Chondrocyte (in vitro differentiated cells): ENCODE measurements around the gene BLM. TPM values are rescaled to one million over a fixed set of nuclear protein-coding genes. Genes with fewer than 3 reads are reported as not detected.

Experiments used
- DNase-seq: peaks from one replicate; pipeline ENCODE4 v3.0.0; 2021; ENCODE audit warnings: mixed read lengths, low spot score
- H3K27ac Mint-ChIP-seq: one replicate; pipeline ENCODE4 v1.8.0; 2021; ENCODE audit warnings: mild to moderate bottlenecking, moderate library complexity, mixed read lengths; ENCODE audit not compliant: unreplicated experiment
- H3K27me3 Mint-ChIP-seq: 2 replicates; pipeline ENCODE4 v1.8.0; 2021; ENCODE audit warnings: low read depth, mixed read lengths
- H3K36me3 Mint-ChIP-seq: 2 replicates; pipeline ENCODE4 v1.8.0; 2021; ENCODE audit warnings: low read depth, mixed read lengths
- H3K4me1 Mint-ChIP-seq: 2 replicates; pipeline ENCODE4 v1.8.0; 2021; ENCODE audit warnings: low read depth, mild to moderate bottlenecking, mixed read lengths
- H3K4me3 Mint-ChIP-seq: one replicate; pipeline ENCODE4 v1.8.0; 2021; ENCODE audit warnings: mild to moderate bottlenecking, moderate library complexity, mixed read lengths; ENCODE audit not compliant: unreplicated experiment
- H3K9me3 Mint-ChIP-seq: 2 replicates; pipeline ENCODE4 v1.8.0; 2021; ENCODE audit warnings: low read depth, mixed read lengths
- CTCF ChIP-seq: fragments of 200-600 bp; sonication (generic); IDR thresholded peaks from 2 replicates; pipeline ENCODE4 v1.5.0; 2021; ENCODE audit warnings: antibody characterized with exemption, mild to moderate bottlenecking, moderate library complexity
- total RNA-seq: library from RNA; stranded (reverse); gene quantifications from 3 replicates; pipeline ENCODE4 v1.2.1, GENCODE V29; 2021

BLM gene
- total RNA-seq, 1 donor from 2014 or later = 3.5 TPM

DNA sequence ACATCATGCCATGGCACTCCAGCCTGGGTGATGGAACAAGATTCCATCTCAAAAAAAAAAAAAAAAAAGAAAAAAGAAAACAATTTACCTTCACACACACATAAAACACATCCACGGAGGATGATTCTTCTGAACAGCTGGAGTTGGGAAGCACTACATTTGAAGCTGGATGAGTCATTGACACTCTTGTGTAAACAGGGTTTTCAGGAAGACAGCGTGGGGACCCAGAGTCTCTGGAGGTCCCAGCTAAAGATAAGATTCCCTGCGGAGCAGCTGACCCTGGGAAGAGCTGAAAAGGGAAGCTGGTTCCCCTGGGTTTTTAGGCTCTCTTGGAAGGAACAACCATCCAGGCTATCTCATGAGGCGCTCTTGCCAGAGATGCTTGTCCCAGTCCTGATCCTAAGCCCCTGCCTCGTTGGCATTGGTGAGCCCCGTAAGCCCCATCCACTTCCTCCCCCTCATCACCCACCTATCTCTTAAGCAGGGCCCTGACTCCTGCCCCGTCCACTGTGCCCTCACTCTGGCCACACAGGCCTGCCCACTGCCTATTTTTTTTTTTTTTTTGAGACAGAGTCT is 119.2 kb downstream of the BLM start:
- H3K4me3 Mint-ChIP-seq = no peak overlapping the region
- H3K4me1 Mint-ChIP-seq = peaks cover 6% of the 10 kb centered on the region
- no peaks in the 10 kb centered on the region for H3K9me3 Mint-ChIP-seq
- H3K27me3 Mint-ChIP-seq = peaks cover 2% of the 10 kb centered on the region
- DNase-seq = no peak
- no peaks in the 10 kb centered on the region for H3K36me3 Mint-ChIP-seq
- H3K27ac Mint-ChIP-seq = no peak overlapping the region
- TF ChIP-seq CTCF = no peak

- H3K4me3 Mint-ChIP-seq = no peak overlapping the region
- H3K36me3 Mint-ChIP-seq = no peaks in the 10 kb centered on the region
- no peak for DNase-seq
- no peaks in the 10 kb centered on the region for H3K9me3 Mint-ChIP-seq
- no peak overlapping the region for H3K27ac Mint-ChIP-seq
- no peak for TF ChIP-seq CTCF
- peaks cover 6% of the 10 kb centered on the region for H3K4me1 Mint-ChIP-seq
- H3K27me3 Mint-ChIP-seq = peaks cover 2% of the 10 kb centered on the region
These were observed 119.9 kb downstream of the BLM start for GRCh38 chr15:90837094-90837493.

DNA sequence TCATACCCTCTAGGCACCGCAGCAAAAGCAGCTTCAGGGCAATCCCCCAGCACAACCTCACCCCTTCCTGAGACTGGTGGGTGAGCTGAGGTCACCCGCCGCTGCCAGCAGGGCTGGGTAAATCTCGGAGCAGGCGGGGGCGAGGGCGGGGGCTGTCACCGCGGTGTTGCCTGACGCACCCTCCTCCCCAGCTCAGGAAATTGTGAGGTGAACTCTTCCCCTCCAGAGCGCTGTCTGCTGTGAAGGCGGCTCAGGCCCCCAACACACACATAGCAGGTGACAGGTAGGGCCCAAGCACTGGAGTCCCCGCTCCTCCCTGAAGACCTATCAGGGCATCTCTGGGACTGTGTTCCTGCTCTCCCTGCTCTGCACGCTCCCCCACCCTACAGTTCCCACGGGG is 121.0 kb downstream of the BLM start:
- Mint-ChIP-seq H3K27me3 (peaks cover 2% of the 10 kb centered on the region), H3K9me3 (no peaks in the 10 kb centered on the region), H3K4me3 (no peak overlapping the region), H3K27ac (no peak overlapping the region), H3K4me1 (peaks cover 6% of the 10 kb centered on the region), H3K36me3 (no peaks in the 10 kb centered on the region)
- no peak for TF ChIP-seq CTCF
- DNase-seq = no peak

GRCh38 chr15:90838544-90838943 is 121.4 kb downstream of the BLM start:
- DNase-seq = no peak
- TF ChIP-seq CTCF = no peak
- Mint-ChIP-seq H3K9me3 (no peaks in the 10 kb centered on the region), H3K27ac (no peak overlapping the region), H3K27me3 (peaks cover 2% of the 10 kb centered on the region), H3K4me3 (no peak overlapping the region), H3K36me3 (no peaks in the 10 kb centered on the region), H3K4me1 (peaks cover 6% of the 10 kb centered on the region)

- DNase-seq = no peak
- Mint-ChIP-seq H3K4me3 (no peak overlapping the region), H3K27me3 (peaks cover 2% of the 10 kb centered on the region), H3K4me1 (peaks cover 6% of the 10 kb centered on the region), H3K9me3 (no peaks in the 10 kb centered on the region), H3K27ac (no peak overlapping the region), H3K36me3 (no peaks in the 10 kb centered on the region)
- TF ChIP-seq CTCF = no peak
These were observed 122.3 kb downstream of the BLM start for GRCh38 chr15:90839187-90840071.
